H1 (cell line): ENCODE data around the gene DOCK3. TPM values are rescaled to one million over a fixed set of nuclear protein-coding genes. Genes with fewer than 3 reads are reported as not detected.

Experiments used
- ATF2 ChIP-seq: IDR thresholded peaks from 2 replicates; pipeline ENCODE4 v1.6.1; 2012; ENCODE audit warnings: low read length, inconsistent platforms
- KDM4A ChIP-seq: IDR thresholded peaks from one replicate; pipeline ENCODE4 v1.7.1; 2012; ENCODE audit warnings: low read depth, mild to moderate bottlenecking, moderate library complexity, low read length, inconsistent platforms; ENCODE audit not compliant: severe bottlenecking
- MAFK ChIP-seq: IDR thresholded peaks from 2 replicates; pipeline ENCODE4 v1.6.1; 2012; ENCODE audit warnings: low read depth, mild to moderate bottlenecking, improper control_type of control experiment, low read length
- NANOG ChIP-seq: IDR thresholded peaks from 2 replicates; pipeline ENCODE4 v1.6.1; 2011; ENCODE audit warnings: low read length, low read depth, mild to moderate bottlenecking, inconsistent platforms; ENCODE audit not compliant: insufficient read depth, poor library complexity, severe bottlenecking
- POLR2AphosphoS5 ChIP-seq: IDR thresholded peaks from 2 replicates; pipeline ENCODE4 v1.6.1; 2011; ENCODE audit warnings: low read depth, low read length
- polyA plus RNA-seq, 7 experiments: library from polyadenylated mRNA; depleted of rRNA in 3 of 7; stranded (reverse) in 5 of 7; unstranded in 2 of 7; fragments of >200 nt in 5 of 7; fragments of 200-250 nt in 2 of 7; gene quantifications; 1 replicate in 5 of 7; 2 replicates in 1 of 7; 4 replicates in 1 of 7; pipeline versions ENCODE4 v1.2.1 to v1.2.3, GENCODE V29; 2011 to 2013; ENCODE audit warnings: missing spikeins in 2 of 7, mixed read lengths in 2 of 7
- total RNA-seq: library from RNA; stranded (reverse); fragmentation: NEBNext Ultra II Directional; extraction: Animal tissue kit (Norgen Biotek cat#: 25700); gene quantifications from 2 replicates; pipeline ENCODE4 v1.2.1, GENCODE V29; 2021

DOCK3 gene
- total and polyA plus RNA-seq, 2 of the 8 experiments (the other 6 are each of a cell fraction or from before 2014, with no cell fraction given), result 2.7 to 5.0 TPM

GRCh38 chr3:51422211-51422610 lies 747.5 kb downstream of the DOCK3 start (continued):
- TF ChIP-seq KDM4A (no peak), POLR2AphosphoS5 (no peak), MAFK (no peak), ATF2 (no peak), NANOG (no peak)
- TF ChIP-seq, all 59 proteins: peak for 0
